Activated CD4-positive, alpha-beta T cell treated with anti-CD3 and anti-CD28 coated beads, Interleukin-2, amount 50 U/mL, for 16 hours (primary cell): Measurements from ENCODE around the gene ZKSCAN5.
A peak's percentile ranks its signal among the peaks of the same experiment; 100 is the strongest.
"Not testable (repeated sequence)": the region's sequence is repeated elsewhere in the genome, so short reads cannot be mapped to it uniquely, and the experiment has no call there.

Source experiments
- DNase-seq: peaks from one replicate; pipeline ENCODE4 v3.0.0-alpha.2; 2020

Gene ZKSCAN5

GRCh38 chr7:99498546-99498944, 5.9 kb upstream of the ZKSCAN5 start:
- DNase-seq = no peak

GRCh38 chr7:99499371-99499720, 5.1 kb upstream of the ZKSCAN5 start:
- DNase-seq = peak; percentile 41

GRCh38 chr7:99499721-99500636, 4.5 kb upstream of the ZKSCAN5 start, which contains the start of gene ZNF394:
TSS of gene ZNF394 (minus strand) at chr7:99500281. CDS start at chr7:99500093, 188 bp downstream.
- peak; percentile 93 for DNase-seq

GRCh38 chr7:99500637-99501009, 3.8 kb upstream of the ZKSCAN5 start:
- no peak for DNase-seq

- DNase-seq = not testable (repeated sequence)
Measured at GRCh38 chr7:99501236-99501635, 3.2 kb upstream of the ZKSCAN5 start.

GRCh38 chr7:99504281-99504602, 220 bp upstream of the ZKSCAN5 start:
- DNase-seq = no peak

- DNase-seq = no peak
Measured at GRCh38 chr7:99505324-99505662, 831 bp downstream of the ZKSCAN5 start.

- DNase-seq = no peak
Measured at GRCh38 chr7:99514050-99514449, 9.6 kb downstream of the ZKSCAN5 start.

- DNase-seq = no peak
Measured at GRCh38 chr7:99521399-99521798, 16.9 kb downstream of the ZKSCAN5 start.

- DNase-seq = no peak
Measured at GRCh38 chr7:99525713-99526440, 21.4 kb downstream of the ZKSCAN5 start.

GRCh38 chr7:99531354-99531765, 26.9 kb downstream of the ZKSCAN5 start:
- no peak for DNase-seq

GRCh38 chr7:99535667-99536066, 31.2 kb downstream of the ZKSCAN5 start:
- DNase-seq = no peak

GRCh38 chr7:99539213-99539811, 34.9 kb downstream of the ZKSCAN5 start:
- no peak for DNase-seq

GRCh38 chr7:99540542-99540941, 36.1 kb downstream of the ZKSCAN5 start:
- DNase-seq = no peak

GRCh38 chr7:99541212-99541611, 36.8 kb downstream of the ZKSCAN5 start:
- DNase-seq = no peak

GRCh38 chr7:99543081-99543671, 38.7 kb downstream of the ZKSCAN5 start:
- no peak for DNase-seq

GRCh38 chr7:99543916-99544315, 39.5 kb downstream of the ZKSCAN5 start:
- no peak for DNase-seq

- DNase-seq = not testable (repeated sequence)
Measured at GRCh38 chr7:99545308-99545707, 40.8 kb downstream of the ZKSCAN5 start.

GRCh38 chr7:99549545-99549944, 45.1 kb downstream of the ZKSCAN5 start:
- DNase-seq = not testable (repeated sequence)

- DNase-seq = no peak
Measured at GRCh38 chr7:99551334-99551733, 46.9 kb downstream of the ZKSCAN5 start.

GRCh38 chr7:99551767-99552463, 47.5 kb downstream of the ZKSCAN5 start, which contains the start of gene FAM200A:
TSS of gene FAM200A (minus strand) at chr7:99552114. CDS start at chr7:99548407, 3,707 bp downstream.
- DNase-seq = peak; percentile 88

GRCh38 chr7:99553039-99553438, 48.6 kb downstream of the ZKSCAN5 start:
- DNase-seq = no peak

- DNase-seq = no peak
Measured at GRCh38 chr7:99554939-99555338, 50.5 kb downstream of the ZKSCAN5 start.
